ENCODE results near the gene ESYT2. TPM values are rescaled to one million over a fixed set of nuclear protein-coding genes. Genes with fewer than 3 reads are reported as not detected.
A peak's percentile ranks its signal among the peaks of the same experiment; 100 is the strongest.
"Not testable (repeated sequence)": the region's sequence is repeated elsewhere in the genome, so short reads cannot be mapped to it uniquely, and the experiment has no call there.

Gene ESYT2
- total RNA-seq, 1 donor from 2014 or later: 40.3 TPM

- DNase-seq (ENCODE audit: low read depth in 2 of 2): no peak
Measured at GRCh38 chr7:158728911-158729645, 100.2 kb downstream of the ESYT2 start.

- DNase-seq (ENCODE audit: low read depth in 2 of 2): no peak
Measured at GRCh38 chr7:158727690-158728089, 101.6 kb downstream of the ESYT2 start.

- no peak for DNase-seq (ENCODE audit: low read depth in 2 of 2)
Measured at GRCh38 chr7:158726277-158726807, 103.0 kb downstream of the ESYT2 start.

GRCh38 chr7:158725506-158725800 is 103.9 kb downstream of the ESYT2 start:
- no peak for DNase-seq (ENCODE audit: low read depth in 2 of 2)

GRCh38 chr7:158724658-158725505 is 104.4 kb downstream of the ESYT2 start:
- no peak for DNase-seq (ENCODE audit: low read depth in 2 of 2)

GRCh38 chr7:158723714-158724385 is 105.5 kb downstream of the ESYT2 start:
- DNase-seq (ENCODE audit: low read depth in 2 of 2): no peak

GRCh38 chr7:158723266-158723665 is 106.0 kb downstream of the ESYT2 start:
- DNase-seq (ENCODE audit: low read depth in 2 of 2): no peak

- DNase-seq (ENCODE audit: low read depth in 2 of 2): no peak
Measured at GRCh38 chr7:158722574-158723237, 106.6 kb downstream of the ESYT2 start.

GRCh38 chr7:158720112-158720511 is 109.2 kb downstream of the ESYT2 start:
- DNase-seq (ENCODE audit: low read depth in 2 of 2): no peak

- no peak for DNase-seq (ENCODE audit: low read depth in 2 of 2)
Measured at GRCh38 chr7:158716802-158717201, 112.5 kb downstream of the ESYT2 start.

DNA sequence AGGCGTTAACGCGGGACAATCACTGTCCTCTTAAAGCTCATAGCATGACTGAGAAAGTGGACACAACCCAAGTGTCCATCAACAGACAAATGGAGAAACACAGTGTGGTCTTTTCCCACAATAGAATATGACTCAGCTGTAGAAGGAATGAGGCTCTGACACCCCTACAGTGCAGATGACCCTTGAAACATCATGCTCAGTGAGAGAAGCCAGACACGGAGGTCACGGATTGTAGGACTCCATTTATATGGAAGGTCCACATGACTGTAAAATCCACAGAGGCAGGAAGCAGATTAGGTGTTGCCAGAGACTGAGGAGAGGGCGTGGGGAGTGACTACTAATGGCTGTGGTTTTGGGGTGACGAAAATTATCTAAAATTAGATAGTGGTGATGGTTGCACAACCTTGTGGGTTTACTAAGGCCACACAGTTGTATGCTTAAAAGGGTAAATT is 118.6 kb downstream of the ESYT2 start:
- DNase-seq (ENCODE audit: low read depth in 2 of 2): no peak

DNA sequence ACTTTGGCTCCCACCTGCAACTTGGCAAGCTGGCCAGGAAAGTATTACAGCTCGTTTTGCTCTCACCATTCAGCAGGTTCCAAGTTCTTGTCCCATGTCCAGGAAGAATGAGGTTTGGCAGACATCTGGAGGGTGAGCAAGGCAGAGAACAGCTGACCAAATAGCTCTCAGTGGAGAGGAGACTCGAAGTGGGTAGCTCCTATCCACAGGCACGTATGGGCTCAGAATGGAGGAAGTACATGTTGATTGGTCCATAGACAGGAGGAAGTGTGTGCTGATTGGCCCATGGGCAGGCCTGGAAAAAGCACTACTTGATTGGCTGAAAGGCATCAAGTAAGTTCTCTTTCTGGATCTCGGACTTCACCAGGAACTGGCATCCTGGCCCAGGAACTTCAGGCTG is 121.7 kb downstream of the ESYT2 start:
- no peak for DNase-seq (ENCODE audit: low read depth in 2 of 2)

- DNase-seq (ENCODE audit: low read depth in 2 of 2): no peak
Measured at GRCh38 chr7:158706710-158707590, 122.4 kb downstream of the ESYT2 start.

- no peak for DNase-seq (ENCODE audit: low read depth in 2 of 2)
Measured at GRCh38 chr7:158706273-158706704, 123.0 kb downstream of the ESYT2 start.

DNA sequence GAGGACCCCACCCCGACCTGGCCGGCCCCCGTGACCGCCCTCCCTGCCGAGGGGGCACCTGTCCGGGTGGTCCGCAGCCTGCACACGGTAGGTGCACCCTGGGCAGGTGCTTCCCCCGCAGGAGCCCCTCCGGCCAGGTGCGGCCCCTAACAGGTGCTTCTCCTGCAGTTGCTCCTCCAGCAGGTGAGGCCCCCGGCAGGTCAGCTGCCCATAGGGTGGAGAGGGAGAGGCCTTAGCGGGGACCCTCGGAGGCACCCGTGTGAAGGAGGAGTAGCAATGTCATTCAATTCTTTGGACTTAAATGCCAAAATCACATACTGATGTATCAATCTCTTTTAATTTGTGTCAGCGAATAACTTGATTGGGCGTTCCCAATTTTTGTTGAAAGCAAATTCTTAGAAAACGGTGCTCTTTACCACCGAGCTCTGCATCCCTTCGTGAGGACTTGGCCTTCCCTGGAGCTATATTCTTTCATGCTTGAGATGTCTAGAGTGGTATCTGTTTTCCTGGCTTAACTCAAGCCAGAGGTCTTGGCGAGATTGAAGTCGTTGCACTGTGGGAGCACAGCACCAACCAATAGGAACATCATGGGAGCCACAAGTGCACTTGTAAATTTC is 124.0 kb downstream of the ESYT2 start:
- DNase-seq (ENCODE audit: low read depth in 2 of 2): no peak

DNA sequence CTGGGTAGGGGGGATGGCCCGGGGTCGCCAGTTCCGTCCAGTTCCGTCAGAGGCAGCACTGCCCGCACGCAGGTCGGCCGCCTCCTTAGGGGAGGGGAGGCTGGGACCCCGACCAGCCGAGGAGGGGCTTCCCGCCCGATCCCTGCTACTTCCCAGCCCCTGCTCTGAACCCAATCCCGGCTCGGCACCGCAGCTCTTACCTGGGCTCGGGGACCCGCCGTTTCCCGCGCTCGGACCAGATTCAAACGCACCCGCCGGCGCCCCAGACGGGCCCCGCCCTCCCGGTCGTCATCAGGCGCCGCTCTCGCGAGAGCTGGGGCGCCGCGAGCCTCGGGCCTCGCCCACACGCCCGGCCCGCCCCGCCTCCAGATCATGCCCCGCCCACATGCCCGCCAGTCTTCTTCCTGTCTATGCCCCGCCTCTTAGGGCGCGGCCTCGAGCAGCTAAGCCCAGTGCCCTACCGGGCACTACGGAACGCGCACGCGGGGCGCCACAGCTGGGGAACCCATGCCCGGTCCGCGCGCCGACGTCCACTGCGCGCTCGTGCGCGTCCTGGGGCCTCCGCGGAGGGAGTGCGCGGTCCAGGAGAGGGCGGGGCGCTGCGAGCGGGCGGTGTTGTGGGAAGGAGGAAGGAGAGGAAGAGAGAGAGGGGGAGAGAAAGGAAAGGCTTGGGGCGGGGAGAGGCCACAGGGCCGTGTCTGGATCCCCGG is 124.6 kb downstream of the ESYT2 start, which contains the start of gene NCAPG2:
Gene NCAPG2 (minus strand): TSS at position 281 of the 710 bp plus-strand sequence. CDS start 2,905 bp downstream, outside the sequence.
- peak; percentile 92 to 98 for DNase-seq (ENCODE audit: low read depth in 2 of 2)

DNA sequence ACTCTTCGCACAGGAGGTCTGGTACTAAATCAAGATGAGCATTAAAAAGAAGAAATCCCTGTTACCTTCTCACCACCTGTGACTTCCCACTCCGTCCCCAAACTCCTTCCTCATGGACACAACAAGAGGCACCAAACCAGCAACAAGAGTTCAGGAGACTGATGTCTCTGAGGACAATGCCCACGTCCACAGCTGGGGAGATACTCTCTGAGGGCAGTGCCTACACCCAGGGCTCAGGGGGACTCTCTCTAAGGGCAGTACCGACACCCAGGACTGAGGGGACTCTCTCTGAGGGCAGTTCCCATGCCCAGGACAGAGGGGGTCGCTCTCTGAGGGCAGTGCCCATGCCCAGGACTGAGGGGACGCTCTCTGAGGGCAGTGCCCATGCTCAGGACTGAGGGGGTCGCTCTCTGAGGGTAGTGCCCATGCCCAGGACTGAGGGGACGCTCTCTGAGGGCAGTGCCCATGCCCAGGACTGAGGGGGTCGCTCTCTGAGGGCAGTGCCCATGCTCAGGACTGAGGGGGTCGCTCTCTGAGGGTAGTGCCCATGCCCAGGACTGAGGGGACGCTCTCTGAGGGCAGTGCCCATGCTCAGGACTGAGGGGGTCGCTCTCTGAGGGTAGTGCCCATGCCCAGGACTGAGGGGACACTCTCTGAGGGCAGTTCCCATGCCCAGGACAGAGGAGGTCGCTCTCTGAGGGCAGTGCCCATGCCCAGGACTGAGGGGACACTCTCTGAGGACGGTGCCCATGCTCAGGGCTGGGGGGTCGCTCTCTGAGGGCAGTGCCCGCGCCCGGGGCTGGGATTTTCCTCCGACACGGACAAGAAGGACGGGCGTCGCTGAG is 125.4 kb downstream of the ESYT2 start:
- not testable (repeated sequence) for DNase-seq (ENCODE audit: low read depth in 2 of 2)

GRCh38 chr7:158702944-158703343 is 126.4 kb downstream of the ESYT2 start:
- DNase-seq (ENCODE audit: low read depth in 2 of 2): no peak

All from dermis microvascular lymphatic vessel endothelial cell (primary cell).